Nephron progenitor cell (in vitro differentiated cells): Measurements from ENCODE around the gene TNS1.
A peak's percentile ranks its signal among the peaks of the same experiment; 100 is the strongest.

ENCODE experiments used
- DNase-seq: peaks from one replicate; pipeline ENCODE4 v3.0.0; 2021
- H3K27ac Mint-ChIP-seq: 2 replicates; pipeline ENCODE4 v1.8.0; 2021; ENCODE audit warnings: mild to moderate bottlenecking, moderate library complexity, mixed read lengths
- H3K27me3 Mint-ChIP-seq: 2 replicates; pipeline ENCODE4 v1.8.0; 2021; ENCODE audit warnings: mild to moderate bottlenecking, low read depth, mixed read lengths; ENCODE audit not compliant: poor library complexity
- H3K36me3 Mint-ChIP-seq: 2 replicates; pipeline ENCODE4 v1.8.0; 2021; ENCODE audit warnings: low read depth, mixed read lengths
- H3K4me1 Mint-ChIP-seq: 2 replicates; pipeline ENCODE4 v1.8.0; 2021; ENCODE audit warnings: mixed read lengths
- H3K4me3 Mint-ChIP-seq: 2 replicates; pipeline ENCODE4 v1.8.0; 2021; ENCODE audit warnings: mild to moderate bottlenecking, moderate library complexity, mixed read lengths
- H3K9me3 Mint-ChIP-seq: 2 replicates; pipeline ENCODE4 v1.8.0; 2021; ENCODE audit warnings: mild to moderate bottlenecking, moderate library complexity, mixed read lengths
- TF ChIP-seq, protein P1 (sequence below): fragments of 200-600 bp; sonication (generic); IDR thresholded peaks from 2 replicates; pipeline ENCODE4 v1.5.0; 2021; ENCODE audit warnings: antibody characterized with exemption

Gene TNS1

GRCh38 chr2:217903859-217904613 is 98.8 kb downstream of the TNS1 start:
- Mint-ChIP-seq H3K27me3 (peaks cover 4% of the 10 kb centered on the region), H3K4me3 (peak overlapping the region; percentile 65), H3K36me3 (no peaks in the 10 kb centered on the region), H3K4me1 (peaks cover 55% of the 10 kb centered on the region), H3K27ac (peak overlapping the region; percentile 82), H3K9me3 (no peaks in the 10 kb centered on the region)
- peak; percentile 61 for DNase-seq
- TF ChIP-seq, protein P1, sequence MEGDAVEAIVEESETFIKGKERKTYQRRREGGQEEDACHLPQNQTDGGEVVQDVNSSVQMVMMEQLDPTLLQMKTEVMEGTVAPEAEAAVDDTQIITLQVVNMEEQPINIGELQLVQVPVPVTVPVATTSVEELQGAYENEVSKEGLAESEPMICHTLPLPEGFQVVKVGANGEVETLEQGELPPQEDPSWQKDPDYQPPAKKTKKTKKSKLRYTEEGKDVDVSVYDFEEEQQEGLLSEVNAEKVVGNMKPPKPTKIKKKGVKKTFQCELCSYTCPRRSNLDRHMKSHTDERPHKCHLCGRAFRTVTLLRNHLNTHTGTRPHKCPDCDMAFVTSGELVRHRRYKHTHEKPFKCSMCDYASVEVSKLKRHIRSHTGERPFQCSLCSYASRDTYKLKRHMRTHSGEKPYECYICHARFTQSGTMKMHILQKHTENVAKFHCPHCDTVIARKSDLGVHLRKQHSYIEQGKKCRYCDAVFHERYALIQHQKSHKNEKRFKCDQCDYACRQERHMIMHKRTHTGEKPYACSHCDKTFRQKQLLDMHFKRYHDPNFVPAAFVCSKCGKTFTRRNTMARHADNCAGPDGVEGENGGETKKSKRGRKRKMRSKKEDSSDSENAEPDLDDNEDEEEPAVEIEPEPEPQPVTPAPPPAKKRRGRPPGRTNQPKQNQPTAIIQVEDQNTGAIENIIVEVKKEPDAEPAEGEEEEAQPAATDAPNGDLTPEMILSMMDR: no peak

- Mint-ChIP-seq H3K4me1 (peaks cover 55% of the 10 kb centered on the region), H3K27me3 (peaks cover 4% of the 10 kb centered on the region), H3K36me3 (no peaks in the 10 kb centered on the region), H3K9me3 (no peaks in the 10 kb centered on the region), H3K27ac (peak overlapping the region; percentile 82), H3K4me3 (peak overlapping the region; percentile 65)
- DNase-seq: no peak
- TF ChIP-seq, protein P1: no peak
Observed at GRCh38 chr2:217903142-217903858, 99.5 kb downstream of the TNS1 start.

GRCh38 chr2:217902379-217903141 is 100.2 kb downstream of the TNS1 start:
- peak; percentile 48 for DNase-seq
- Mint-ChIP-seq H3K36me3 (no peaks in the 10 kb centered on the region), H3K27ac (peak overlapping the region; percentile 71), H3K4me1 (peaks cover 55% of the 10 kb centered on the region), H3K9me3 (no peaks in the 10 kb centered on the region), H3K27me3 (peaks cover 4% of the 10 kb centered on the region), H3K4me3 (peak overlapping the region; percentile 44)
- TF ChIP-seq, protein P1: no peak

- Mint-ChIP-seq H3K27ac (peak overlapping the region; percentile 66), H3K36me3 (no peaks in the 10 kb centered on the region), H3K27me3 (peaks cover 4% of the 10 kb centered on the region), H3K4me3 (peak overlapping the region; percentile 44), H3K4me1 (peaks cover 55% of the 10 kb centered on the region), H3K9me3 (no peaks in the 10 kb centered on the region)
- TF ChIP-seq, protein P1: no peak
- DNase-seq: no peak
Observed at GRCh38 chr2:217901835-217902378, 100.9 kb downstream of the TNS1 start.

DNA sequence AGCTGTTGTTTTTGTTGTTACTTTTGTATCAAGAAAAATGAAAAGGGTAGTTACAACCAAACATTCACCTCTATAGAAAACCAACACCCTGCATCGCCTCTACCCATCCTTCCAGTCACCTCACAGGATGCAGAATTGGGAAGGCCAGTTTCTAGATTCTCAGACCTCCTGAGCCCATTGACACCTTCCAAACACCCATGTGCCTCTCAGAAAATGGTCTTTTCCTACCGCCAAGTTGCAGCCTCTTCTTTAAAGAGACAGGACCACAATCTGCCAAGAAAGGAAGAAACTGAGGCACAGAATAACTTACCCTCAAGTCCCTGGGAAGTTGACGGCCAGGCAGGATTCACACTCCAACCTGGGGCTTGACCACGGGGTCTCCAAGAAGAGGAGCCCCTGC is 101.4 kb downstream of the TNS1 start:
- DNase-seq: no peak
- H3K27ac Mint-ChIP-seq: no peak overlapping the region
- H3K27me3 Mint-ChIP-seq: peaks cover 4% of the 10 kb centered on the region
- H3K36me3 Mint-ChIP-seq: no peaks in the 10 kb centered on the region
- no peaks in the 10 kb centered on the region for H3K9me3 Mint-ChIP-seq
- H3K4me1 Mint-ChIP-seq: peaks cover 50% of the 10 kb centered on the region
- TF ChIP-seq, protein P1: no peak
- H3K4me3 Mint-ChIP-seq: no peak overlapping the region
